ENCODE results near the gene TP53INP2.
"Not testable (repeated sequence)": the region's sequence is repeated elsewhere in the genome, so short reads cannot be mapped to it uniquely, and the experiment has no call there.

The TP53INP2 gene

GRCh38 chr20:34722560-34722959, 18.4 kb downstream of the TP53INP2 start:
- DNase-seq (ENCODE audit: low read depth, low spot score), result not testable (repeated sequence)

- no peak for DNase-seq (ENCODE audit: low read depth, low spot score)
Measured at GRCh38 chr20:34724172-34724571, 20.0 kb downstream of the TP53INP2 start.

GRCh38 chr20:34729416-34729815, 25.3 kb downstream of the TP53INP2 start:
- no peak for DNase-seq (ENCODE audit: low read depth, low spot score)

- DNase-seq (ENCODE audit: low read depth, low spot score), result no peak
Measured at GRCh38 chr20:34732523-34732922, 28.4 kb downstream of the TP53INP2 start.

- DNase-seq (ENCODE audit: low read depth, low spot score), result no peak
Measured at GRCh38 chr20:34736106-34736735, 32.1 kb downstream of the TP53INP2 start.

- no peak for DNase-seq (ENCODE audit: low read depth, low spot score)
Measured at GRCh38 chr20:34743039-34743438, 38.9 kb downstream of the TP53INP2 start.

GRCh38 chr20:34744340-34744739, 40.2 kb downstream of the TP53INP2 start:
- DNase-seq (ENCODE audit: low read depth, low spot score), result no peak

- DNase-seq (ENCODE audit: low read depth, low spot score), result no peak
Measured at GRCh38 chr20:34744847-34745246, 40.7 kb downstream of the TP53INP2 start.

GRCh38 chr20:34746674-34747073, 42.5 kb downstream of the TP53INP2 start:
- DNase-seq (ENCODE audit: low read depth, low spot score), result no peak

- DNase-seq (ENCODE audit: low read depth, low spot score), result no peak
Measured at GRCh38 chr20:34747479-34747878, 43.3 kb downstream of the TP53INP2 start.

GRCh38 chr20:34748709-34749108, 44.6 kb downstream of the TP53INP2 start:
- no peak for DNase-seq (ENCODE audit: low read depth, low spot score)

GRCh38 chr20:34750484-34750883, 46.3 kb downstream of the TP53INP2 start:
- DNase-seq (ENCODE audit: low read depth, low spot score), result no peak

- DNase-seq (ENCODE audit: low read depth, low spot score), result no peak
Measured at GRCh38 chr20:34751453-34751852, 47.3 kb downstream of the TP53INP2 start.

GRCh38 chr20:34753706-34754461, 49.7 kb downstream of the TP53INP2 start:
- no peak for DNase-seq (ENCODE audit: low read depth, low spot score)

- no peak for DNase-seq (ENCODE audit: low read depth, low spot score)
Measured at GRCh38 chr20:34754611-34755010, 50.5 kb downstream of the TP53INP2 start.

GRCh38 chr20:34755367-34755766, 51.2 kb downstream of the TP53INP2 start:
- DNase-seq (ENCODE audit: low read depth, low spot score), result no peak

GRCh38 chr20:34762031-34762555, 57.9 kb downstream of the TP53INP2 start:
- no peak for DNase-seq (ENCODE audit: low read depth, low spot score)
